SK-N-SH (cell line): ENCODE data around the gene C17orf113. TPM values are rescaled to one million over a fixed set of nuclear protein-coding genes. Genes with fewer than 3 reads are reported as not detected.
A peak's percentile ranks its signal among the peaks of the same experiment; 100 is the strongest.

ENCODE experiments used
- CTCF ChIA-PET: fragments of 300-600, 350-600 bp; formaldehyde crosslinking; extraction: SDS; loops from one replicate; lab custom pipeline; 2021; lab: Yijun Ruan, JAX
- POLR2A ChIA-PET: fragments of 350-600 bp; sonication (Branson Sonifier 250); formaldehyde crosslinking; extraction: SDS; loops from one replicate; lab custom pipeline; 2020; ENCODE audit warnings: antibody characterized with exemption, inconsistent platforms; lab: Yijun Ruan, JAX
- DNase-seq: peaks from one replicate; pipeline ENCODE4 v3.0.0; 2012
- H2AFZ ChIP-seq: fragments of 200-600 bp; sonication (generic); 2 replicates; pipeline ENCODE4 v1.8.1; 2016; ENCODE audit warnings: antibody characterized with exemption, mild to moderate bottlenecking, low read depth
- H3F3A ChIP-seq: fragments of 200-600 bp; sonication (generic); replicated peaks from 2 replicates; pipeline ENCODE3; 2016; ENCODE audit warnings: antibody characterized with exemption, mild to moderate bottlenecking; ENCODE audit not compliant: insufficient read depth
- H3K27ac ChIP-seq, 2 experiments: fragments of 200-500 bp in 1 of 2; fragments of 200-600 bp in 1 of 2; sonication (Bioruptor generic) in 1 of 2; sonication (generic), shearing (Covaris generic) in 1 of 2; 2 replicates each; pipeline versions ENCODE4 v1.5.1 to v1.6.1; 2014 to 2016; ENCODE audit warnings: low read depth in 2 of 2, inconsistent platforms in 1 of 2, low read length in 1 of 2, mild to moderate bottlenecking in 1 of 2, mixed read lengths in 1 of 2
- H3K27me3 ChIP-seq: fragments of 200-600 bp; sonication (generic), shearing (Covaris generic); 2 replicates; pipeline ENCODE4 v1.6.1; 2016; ENCODE audit warnings: mixed run types; ENCODE audit not compliant: insufficient read depth
- H3K36me3 ChIP-seq, 2 experiments: fragments of 200-500 bp in 1 of 2; fragments of 200-600 bp in 1 of 2; sonication (Bioruptor generic) in 1 of 2; sonication (generic) in 1 of 2; replicated peaks in 1 of 2; 2 replicates each; pipeline versions ENCODE3 to v1.5.1; 2014 to 2016; ENCODE audit warnings: low read length in 1 of 2, mild to moderate bottlenecking in 1 of 2; ENCODE audit not compliant: insufficient read depth in 2 of 2, control insufficient read depth in 1 of 2
- H3K4me1 ChIP-seq, 2 experiments: fragments of 200-500 bp in 1 of 2; fragments of 200-600 bp in 1 of 2; sonication (Bioruptor generic) in 1 of 2; sonication (generic), shearing (Covaris generic) in 1 of 2; 2 replicates each; pipeline versions ENCODE4 v1.5.1 to v1.6.1; 2014 to 2016; ENCODE audit warnings: low read depth in 1 of 2, low read length in 1 of 2, mixed run types in 1 of 2; ENCODE audit not compliant: insufficient read depth in 2 of 2, control insufficient read depth in 1 of 2
- H3K4me2 ChIP-seq: fragments of 200-600 bp; sonication (generic), shearing (Covaris generic); 2 replicates; pipeline ENCODE4 v1.6.1; 2017; ENCODE audit warnings: mixed run types
- H3K4me3 ChIP-seq, 2 experiments: fragments of 200-500 bp in 1 of 2; fragments of 200-600 bp in 1 of 2; sonication (Bioruptor generic) in 1 of 2; sonication (generic), shearing (Covaris generic) in 1 of 2; 2 replicates each; pipeline versions ENCODE4 v1.5.1 to v1.8.1; 2014 to 2016; ENCODE audit warnings: low read depth in 2 of 2, inconsistent platforms in 1 of 2, low read length in 1 of 2, mild to moderate bottlenecking in 1 of 2, mixed read lengths in 1 of 2, moderate library complexity in 1 of 2
- H3K79me2 ChIP-seq: fragments of 200-600 bp; sonication (generic); 2 replicates; pipeline ENCODE4 v1.8.1; 2017; ENCODE audit warnings: mild to moderate bottlenecking; ENCODE audit not compliant: insufficient read depth
- H3K9ac ChIP-seq: fragments of 200-600 bp; sonication (generic); 2 replicates; pipeline ENCODE4 v1.6.1; 2017; ENCODE audit warnings: mixed run types
- H3K9me2 ChIP-seq: fragments of 200-600 bp; sonication (generic); 2 replicates; pipeline ENCODE4 v1.6.1; 2017; ENCODE audit warnings: mixed run types
- H3K9me3 ChIP-seq: fragments of 200-600 bp; sonication (generic); 2 replicates; pipeline ENCODE4 v1.6.1; 2017; ENCODE audit warnings: mixed run types, mild to moderate bottlenecking, moderate library complexity
- H4K20me1 ChIP-seq: fragments of 200-600 bp; sonication (generic); 2 replicates; pipeline ENCODE4 v1.6.1; 2017; ENCODE audit warnings: mild to moderate bottlenecking, mixed run types; ENCODE audit not compliant: insufficient read depth
- CHD2 ChIP-seq: fragments of 150-350 bp; IDR thresholded peaks from 2 replicates; pipeline ENCODE4 v1.6.1; 2018; ENCODE audit warnings: low read length; ENCODE audit not compliant: partially characterized antibody
- EP300 ChIP-seq, 2 experiments: IDR thresholded peaks; 2 replicates each; pipeline versions ENCODE4 v1.4.0 to v1.6.1; 2012; ENCODE audit warnings: borderline replicate concordance in 1 of 2, low read depth in 1 of 2, low read length in 1 of 2
- FOXJ3 ChIP-seq: sonication (generic); formaldehyde crosslinking; IDR thresholded peaks from 2 replicates; pipeline ENCODE4 v1.5.1; 2020; ENCODE audit warnings: mild to moderate bottlenecking, missing genetic modification reagents
- FOXM1 ChIP-seq: IDR thresholded peaks from 2 replicates; pipeline ENCODE4 v1.4.0; 2012; ENCODE audit warnings: low read depth, mild to moderate bottlenecking
- GABPA ChIP-seq: IDR thresholded peaks from 2 replicates; pipeline ENCODE4 v1.4.0; 2012; ENCODE audit warnings: low read depth, mild to moderate bottlenecking
- GATA2 ChIP-seq: sonication (generic); formaldehyde crosslinking; IDR thresholded peaks from 2 replicates; pipeline ENCODE4 v1.5.0; 2020; ENCODE audit warnings: mild to moderate bottlenecking, missing genetic modification reagents
- JUND ChIP-seq: IDR thresholded peaks from 2 replicates; pipeline ENCODE4 v1.4.0; 2012
- MEF2A ChIP-seq: IDR thresholded peaks from 2 replicates; pipeline ENCODE4 v1.4.0; 2012; ENCODE audit warnings: low read depth, borderline replicate concordance
- MXI1 ChIP-seq: IDR thresholded peaks from 2 replicates; pipeline ENCODE4 v1.6.1; 2012; ENCODE audit warnings: mild to moderate bottlenecking, low read depth, low read length, improper control_type of control experiment
- NFIC ChIP-seq: IDR thresholded peaks from 2 replicates; pipeline ENCODE4 v1.4.0; 2012; ENCODE audit warnings: borderline replicate concordance
- PBX3 ChIP-seq: IDR thresholded peaks from 2 replicates; pipeline ENCODE4; 2012
- RAD21 ChIP-seq: IDR thresholded peaks from 2 replicates; pipeline ENCODE4 v1.6.1; 2012; ENCODE audit warnings: mild to moderate bottlenecking, low read length
- REST ChIP-seq: IDR thresholded peaks from 2 replicates; pipeline ENCODE4 v1.6.1; 2012; ENCODE audit warnings: mild to moderate bottlenecking, low read depth, low read length, moderate library complexity
- RXRA ChIP-seq: IDR thresholded peaks from 2 replicates; pipeline ENCODE4 v1.4.0; 2012; ENCODE audit warnings: low read depth, mild to moderate bottlenecking, borderline replicate concordance
- TEAD4 ChIP-seq: IDR thresholded peaks from 2 replicates; pipeline ENCODE4 v1.4.0; 2012; ENCODE audit warnings: mild to moderate bottlenecking, borderline replicate concordance; ENCODE audit not compliant: insufficient read depth
- USF1 ChIP-seq: IDR thresholded peaks from 2 replicates; pipeline ENCODE4 v1.4.0; 2012; ENCODE audit warnings: low read depth, borderline replicate concordance
- WGBS: methylation state at CpG from one replicate; pipeline ENCODE4 v1.1.6; 2017; ENCODE audit warnings: low lambda C conversion rate; 5-methylcytosine and 5-hydroxymethylcytosine counted together
- polyA plus RNA-seq, 3 experiments: library from polyadenylated mRNA; depleted of rRNA; stranded (reverse); fragments of >200 nt; gene quantifications; 2 replicates each; pipeline ENCODE4 v1.2.3, GENCODE V29; 2012
- TF ChIP-seq, protein P1 (sequence below): IDR thresholded peaks from 2 replicates; pipeline ENCODE4 v1.4.0; 2012; ENCODE audit warnings: low read depth
- TF ChIP-seq, protein P2 (sequence below): fragments of 150-350 bp; IDR thresholded peaks from 2 replicates; pipeline ENCODE4 v1.6.1; 2017; ENCODE audit warnings: antibody characterized with exemption, low read length, low read depth, borderline replicate concordance

C17orf113 gene
- polyA plus RNA-seq, 1 of the 3 experiments (the other 2 are of a cell fraction) = 0.44 TPM

DNA sequence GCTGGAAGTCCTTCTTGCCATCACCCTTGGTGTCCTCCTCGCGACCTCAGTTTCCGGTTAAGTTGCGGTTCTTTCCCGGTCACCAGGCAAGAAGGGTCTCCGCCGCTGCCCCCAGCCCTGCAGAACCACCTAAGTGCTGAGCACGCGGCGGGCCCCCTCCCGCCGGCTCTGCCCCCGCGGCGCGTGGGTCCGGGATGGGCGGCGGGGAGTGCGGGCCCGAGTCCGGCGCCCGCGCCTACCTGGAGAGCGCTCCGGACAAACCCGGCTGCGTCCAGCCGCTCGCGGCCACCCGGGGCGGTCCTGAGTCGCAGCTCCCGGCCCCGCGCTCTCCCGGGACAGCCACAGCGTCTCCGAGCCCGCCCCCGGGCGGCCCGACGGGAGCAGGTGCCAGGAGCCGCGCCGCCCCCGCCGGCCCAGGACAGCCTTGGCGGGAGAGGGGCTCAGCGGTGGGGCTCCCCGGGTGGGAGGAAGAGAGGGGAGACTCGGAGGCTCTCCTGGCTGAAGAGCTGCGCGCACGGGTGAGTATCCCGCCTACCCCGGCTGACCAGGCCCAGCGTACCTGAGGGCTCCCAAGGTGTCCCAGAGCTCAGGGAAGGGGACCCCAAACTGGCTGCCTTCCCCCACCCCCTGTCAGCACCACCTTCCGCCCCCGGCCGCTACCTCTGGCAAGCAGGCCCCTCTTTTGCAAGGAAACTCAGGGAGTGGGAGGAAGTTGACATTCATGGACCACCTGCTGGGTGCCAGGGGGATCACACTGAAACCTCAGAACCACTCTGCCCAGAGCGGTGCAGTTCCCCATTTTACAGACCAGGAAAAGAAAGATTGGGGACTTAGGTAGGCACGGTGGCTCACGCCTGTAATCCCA is 22.2 kb upstream of the C17orf113 start (continued):
- no peak for TF ChIP-seq MEF2A
- TF ChIP-seq, all 33 proteins: peak for 0

DNA sequence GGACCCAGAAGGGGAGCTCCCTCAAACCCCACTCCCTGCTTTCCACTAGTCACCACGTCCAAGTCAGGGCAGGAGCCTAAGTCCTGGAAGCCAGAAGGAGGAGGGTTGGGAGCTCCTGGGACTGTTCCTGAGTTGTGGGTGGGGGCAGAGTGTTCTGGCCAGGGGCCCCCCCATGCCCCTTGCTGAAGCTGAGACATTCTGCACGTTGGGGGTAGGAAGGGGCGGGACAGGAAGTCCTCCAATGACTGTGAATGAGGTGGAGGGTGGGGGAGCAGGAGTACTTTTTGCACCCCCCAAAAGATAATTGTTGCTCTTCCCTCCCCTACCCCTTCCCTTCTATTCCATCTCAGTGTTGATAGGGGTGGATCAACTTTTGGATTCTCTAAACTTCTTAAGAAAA is 21.4 kb upstream of the C17orf113 start:
- Histone ChIP-seq H3K9me3 (no peaks in the 10 kb centered on the region), H3K27ac (no peak overlapping the region), H3K27me3 (no peaks in the 10 kb centered on the region), H3K79me2 (no peaks in the 10 kb centered on the region), H3K4me1 (peaks cover 0 to 12% of the 10 kb centered on the region in 2 experiments; a peak in 1 of 4 replicates), H3K9me2 (no peaks in the 10 kb centered on the region), H3K36me3 (no peaks in the 10 kb centered on the region), H3K4me3 (peak overlapping the region in 1 of 2 experiments; percentile 42; a peak in 1 of 4 replicates), H2AFZ (0 out of 2 replicates have a peak overlapping the region, but pooled peaks have one; percentile 51), H3K9ac (no peak overlapping the region), H3K4me2 (peak overlapping the region; percentile 52), H3F3A (peaks cover 6% of the 10 kb centered on the region), H4K20me1 (no peaks in the 10 kb centered on the region)
- 42% methylated on average over 3 of the region's 3 CpGs for WGBS
- ChIA-PET POLR2A (no interaction called here), CTCF (interaction anchor here (0.6 to 4.5 kb wide), 17 partner anchors 9 to 112 kb away, joined by 3 to 20 read pairs (median 5); partner anchors contain the start of gene NKIRAS2)
- no peak for DNase-seq
- TF ChIP-seq RAD21 (no peak), JUND (no peak), PBX3 (no peak), FOXJ3 (CRISPR knock-in tag) (no peak), MXI1 (no peak), GABPA (no peak), FOXM1 (no peak), GATA2 (CRISPR knock-in tag) (no peak), TEAD4 (no peak), CHD2 (no peak), NFIC (no peak), USF1 (no peak), EP300 (IDR thresholded peaks at IDR 0.05; ENCODE audit: borderline replicate concordance in 1 of 2, low read depth in 1 of 2, low read length in 1 of 2) (no peak), REST (no peak), RXRA (no peak)
- TF ChIP-seq, protein P1, sequence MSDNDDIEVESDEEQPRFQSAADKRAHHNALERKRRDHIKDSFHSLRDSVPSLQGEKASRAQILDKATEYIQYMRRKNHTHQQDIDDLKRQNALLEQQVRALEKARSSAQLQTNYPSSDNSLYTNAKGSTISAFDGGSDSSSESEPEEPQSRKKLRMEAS = no peak
- TF ChIP-seq, protein P2, sequence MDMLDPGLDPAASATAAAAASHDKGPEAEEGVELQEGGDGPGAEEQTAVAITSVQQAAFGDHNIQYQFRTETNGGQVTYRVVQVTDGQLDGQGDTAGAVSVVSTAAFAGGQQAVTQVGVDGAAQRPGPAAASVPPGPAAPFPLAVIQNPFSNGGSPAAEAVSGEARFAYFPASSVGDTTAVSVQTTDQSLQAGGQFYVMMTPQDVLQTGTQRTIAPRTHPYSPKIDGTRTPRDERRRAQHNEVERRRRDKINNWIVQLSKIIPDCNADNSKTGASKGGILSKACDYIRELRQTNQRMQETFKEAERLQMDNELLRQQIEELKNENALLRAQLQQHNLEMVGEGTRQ = no peak
